Activated naive CD4-positive, alpha-beta T cell treated with anti-CD3 and anti-CD28 coated beads for 36 hours (primary cell): ENCODE data around the gene PDCD7. TPM values are rescaled to one million over a fixed set of nuclear protein-coding genes. Genes with fewer than 3 reads are reported as not detected.
"Not testable (repeated sequence)": the region's sequence is repeated elsewhere in the genome, so short reads cannot be mapped to it uniquely, and the experiment has no call there.

Experiments used
- CTCF ChIA-PET: fragments of 350-600 bp; sonication (Branson Sonifier 250); formaldehyde crosslinking; loops from one replicate; lab custom pipeline; 2021; ENCODE audit warnings: antibody characterized with exemption; lab: Charles Lee
- DNase-seq: peaks from one replicate; pipeline ENCODE4 v3.0.0-alpha.2; 2020
- H3K27ac Mint-ChIP-seq: one replicate; pipeline ENCODE4 v1.8.0; 2021; ENCODE audit warnings: mild to moderate bottlenecking, mixed read lengths
- H3K27me3 Mint-ChIP-seq: one replicate; pipeline ENCODE4 v1.8.0; 2021; ENCODE audit warnings: low read depth, mixed read lengths
- H3K36me3 Mint-ChIP-seq: one replicate; pipeline ENCODE4 v1.8.0; 2021; ENCODE audit warnings: low read depth, mixed read lengths
- H3K4me1 Mint-ChIP-seq: one replicate; pipeline ENCODE4 v1.8.0; 2021; ENCODE audit warnings: low read depth, mixed read lengths
- H3K4me3 Mint-ChIP-seq: one replicate; pipeline ENCODE4 v1.8.0; 2021; ENCODE audit warnings: mild to moderate bottlenecking, moderate library complexity, mixed read lengths
- H3K9me3 Mint-ChIP-seq: one replicate; pipeline ENCODE4 v1.8.0; 2021; ENCODE audit warnings: mixed read lengths
- intact Hi-C: fragments of 100-400 bp; cut with micrococcal nuclease; formaldehyde crosslinking; loops from one replicate; pipeline ENCODE4 v1.15.1; 2023
- total RNA-seq, 2 experiments: library from RNA; stranded (reverse); gene quantifications; one replicate each; pipeline ENCODE4 v1.2.3, GENCODE V29; 2021

Gene PDCD7
- total RNA-seq, 2 experiments from 2014 or later = 28.6 to 31.5 TPM

GRCh38 chr15:65095747-65096104 is 37.9 kb downstream of the PDCD7 start:
- CTCF ChIA-PET = interaction anchor here (2.2 kb wide), 1 partner anchor 42 kb away, joined by 5 read pairs; no protein-coding TSS in a partner anchor
- Mint-ChIP-seq H3K27ac (no peak overlapping the region), H3K4me3 (no peak overlapping the region), H3K36me3 (peaks cover 9% of the 10 kb centered on the region), H3K9me3 (no peaks in the 10 kb centered on the region), H3K27me3 (no peaks in the 10 kb centered on the region), H3K4me1 (no peaks in the 10 kb centered on the region)
- no peak for DNase-seq
- intact Hi-C loops = no loop called here

DNA sequence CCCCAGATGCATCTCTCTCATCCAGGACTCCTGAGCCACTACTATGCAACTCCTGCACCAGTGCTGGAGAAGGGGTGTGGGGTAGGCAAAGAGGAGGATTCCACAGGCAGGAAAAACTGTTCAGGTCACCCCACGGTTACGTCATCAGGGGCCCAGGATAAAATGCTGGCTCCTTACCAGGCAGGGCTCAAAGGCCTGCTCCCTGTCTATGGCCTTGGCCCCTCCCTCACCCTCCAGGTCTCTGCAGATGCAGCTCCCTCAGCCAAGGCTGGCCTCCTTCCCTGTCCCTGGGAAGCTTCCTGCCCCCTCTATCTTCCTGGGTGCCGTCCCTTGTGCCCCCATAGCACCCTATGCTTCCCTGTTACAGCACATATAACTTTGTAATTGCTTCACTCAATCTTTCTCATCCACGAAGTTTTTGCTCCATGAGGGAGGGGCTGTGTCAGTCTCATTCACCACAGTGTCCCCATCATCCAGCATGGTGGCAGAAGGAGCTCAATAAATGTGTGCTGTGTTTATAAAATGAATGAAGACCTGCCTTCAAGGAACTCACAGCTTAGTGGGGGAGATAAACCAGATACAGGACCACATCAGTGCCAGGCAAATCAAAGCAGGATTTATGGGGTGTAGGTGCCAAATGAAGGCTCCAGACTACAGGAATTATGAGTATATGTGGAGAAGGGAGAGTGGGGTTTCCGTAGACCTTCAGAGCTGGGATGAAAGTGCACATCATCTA is 38.4 kb downstream of the PDCD7 start:
- H3K27ac Mint-ChIP-seq = no peak overlapping the region

GRCh38 chr15:65094294-65094995 is 39.2 kb downstream of the PDCD7 start:
- intact Hi-C loops = no loop called here
- Mint-ChIP-seq H3K36me3 (peaks cover 7% of the 10 kb centered on the region), H3K4me1 (no peaks in the 10 kb centered on the region), H3K27me3 (no peaks in the 10 kb centered on the region), H3K4me3 (no peak overlapping the region), H3K27ac (no peak overlapping the region), H3K9me3 (no peaks in the 10 kb centered on the region)
- CTCF ChIA-PET = no interaction called here
- no peak for DNase-seq

More for the DNA sequence above, 38.4 kb downstream of the PDCD7 start:
- no peaks in the 10 kb centered on the region for H3K9me3 Mint-ChIP-seq
- peaks cover 7% of the 10 kb centered on the region for H3K36me3 Mint-ChIP-seq
- no peak for DNase-seq
- no peaks in the 10 kb centered on the region for H3K4me1 Mint-ChIP-seq
- no peaks in the 10 kb centered on the region for H3K27me3 Mint-ChIP-seq
- no peak overlapping the region for H3K4me3 Mint-ChIP-seq
- CTCF ChIA-PET = interaction anchor here (2.2 kb wide), 1 partner anchor 41 kb away, joined by 5 read pairs; no protein-coding TSS in a partner anchor
- intact Hi-C loops = no loop called here

- H3K36me3 Mint-ChIP-seq, H3K4me3 Mint-ChIP-seq, H3K27ac Mint-ChIP-seq, H3K4me1 Mint-ChIP-seq, intact Hi-C loops, CTCF ChIA-PET, H3K27me3 Mint-ChIP-seq, H3K9me3 Mint-ChIP-seq, DNase-seq: not testable (repeated sequence)
Observed at GRCh38 chr15:65093793-65094170, 39.8 kb downstream of the PDCD7 start.

DNA sequence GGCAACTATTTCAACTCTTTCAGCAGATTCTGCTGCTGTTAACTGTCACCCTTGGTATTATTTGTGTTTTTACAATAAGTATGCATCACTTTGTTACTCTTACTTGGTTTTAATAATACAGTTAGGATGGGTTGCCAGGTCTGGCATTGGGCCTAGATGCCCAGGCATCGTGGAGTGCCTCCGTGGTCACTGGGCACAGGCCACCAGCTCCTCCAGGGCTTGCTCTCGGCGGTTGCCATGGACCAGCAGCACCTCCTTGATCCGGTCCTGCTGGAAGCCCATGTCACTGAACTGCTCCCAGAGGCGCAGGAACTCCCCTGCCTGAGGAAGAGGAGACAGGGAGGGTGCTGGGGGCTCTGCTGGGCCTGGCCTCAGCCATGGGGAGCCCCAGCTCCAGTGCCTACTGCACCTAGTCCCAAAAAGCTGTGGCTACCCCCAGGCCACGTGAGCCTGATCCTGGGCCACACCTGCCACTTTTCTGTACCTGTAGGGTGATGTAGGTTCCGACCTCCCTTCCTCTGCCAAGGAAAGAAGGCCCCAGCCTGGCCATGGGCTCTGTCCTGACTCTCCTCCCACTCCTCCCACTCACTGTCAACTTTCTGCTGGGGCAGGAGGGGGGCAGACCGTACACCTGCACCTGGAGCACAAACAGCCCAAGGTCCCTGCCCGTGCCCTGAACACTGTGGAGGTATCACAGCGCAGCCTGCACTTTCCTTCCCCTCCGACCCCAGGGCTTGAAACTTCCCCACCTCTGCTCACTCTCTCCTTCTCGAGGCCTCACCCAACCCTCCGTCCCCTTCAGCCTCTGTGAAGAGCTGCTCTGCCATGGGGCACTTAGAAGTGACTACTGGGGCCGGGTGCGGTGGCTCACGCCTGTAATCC is 40.5 kb downstream of the PDCD7 start:
- intact Hi-C loops = no loop called here
- Mint-ChIP-seq H3K27me3 (no peaks in the 10 kb centered on the region), H3K27ac (no peak overlapping the region), H3K4me1 (no peaks in the 10 kb centered on the region), H3K36me3 (peaks cover 4% of the 10 kb centered on the region), H3K9me3 (no peaks in the 10 kb centered on the region), H3K4me3 (no peak overlapping the region)
- DNase-seq = no peak
- CTCF ChIA-PET = no interaction called here

DNA sequence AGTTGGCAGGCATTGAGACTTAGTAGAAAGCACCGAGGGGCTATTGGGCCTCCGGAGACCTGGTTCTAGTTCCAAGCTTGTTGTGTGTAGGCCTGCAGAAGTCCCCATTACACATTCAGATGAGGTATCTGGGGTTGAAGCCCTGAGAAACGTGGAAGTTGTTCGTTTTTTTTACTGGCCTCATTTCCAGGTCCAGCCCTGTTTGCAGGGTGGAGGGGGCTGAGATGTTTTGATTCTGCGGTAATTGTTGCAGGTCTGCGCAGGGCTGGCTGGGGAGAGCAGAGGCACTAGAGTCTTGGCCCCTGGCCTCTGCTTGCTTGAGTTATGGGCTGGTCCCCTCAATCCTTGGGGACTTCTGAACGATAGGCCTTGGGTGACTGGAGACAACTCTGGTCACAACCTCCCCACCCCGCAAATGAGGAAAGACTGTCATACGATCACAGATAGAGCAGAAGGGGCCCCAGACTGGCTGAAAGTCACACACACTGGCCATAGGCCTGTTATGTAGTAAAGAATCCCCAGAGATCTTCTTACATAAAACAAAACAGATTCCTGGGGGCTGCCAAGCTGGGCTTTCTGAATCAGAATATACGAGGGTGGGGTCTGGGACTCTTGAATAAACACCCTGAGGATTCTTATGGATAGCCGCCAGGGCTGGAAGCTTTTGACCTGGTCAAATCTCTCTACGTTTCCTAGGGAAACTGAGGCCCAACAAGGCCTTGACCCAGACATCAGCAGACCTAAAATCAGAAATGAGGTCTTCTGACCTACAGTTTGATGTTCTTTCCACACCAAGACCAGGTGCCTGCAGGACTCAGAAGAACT is 41.5 kb downstream of the PDCD7 start:
- H3K9me3 Mint-ChIP-seq = no peaks in the 10 kb centered on the region
- no peaks in the 10 kb centered on the region for H3K27me3 Mint-ChIP-seq
- H3K27ac Mint-ChIP-seq = no peak overlapping the region
- no peak overlapping the region for H3K4me3 Mint-ChIP-seq
- peaks cover 2% of the 10 kb centered on the region for H3K36me3 Mint-ChIP-seq
- no peaks in the 10 kb centered on the region for H3K4me1 Mint-ChIP-seq
- no peak for DNase-seq
- CTCF ChIA-PET = no interaction called here
- intact Hi-C loops = no loop called here

DNA sequence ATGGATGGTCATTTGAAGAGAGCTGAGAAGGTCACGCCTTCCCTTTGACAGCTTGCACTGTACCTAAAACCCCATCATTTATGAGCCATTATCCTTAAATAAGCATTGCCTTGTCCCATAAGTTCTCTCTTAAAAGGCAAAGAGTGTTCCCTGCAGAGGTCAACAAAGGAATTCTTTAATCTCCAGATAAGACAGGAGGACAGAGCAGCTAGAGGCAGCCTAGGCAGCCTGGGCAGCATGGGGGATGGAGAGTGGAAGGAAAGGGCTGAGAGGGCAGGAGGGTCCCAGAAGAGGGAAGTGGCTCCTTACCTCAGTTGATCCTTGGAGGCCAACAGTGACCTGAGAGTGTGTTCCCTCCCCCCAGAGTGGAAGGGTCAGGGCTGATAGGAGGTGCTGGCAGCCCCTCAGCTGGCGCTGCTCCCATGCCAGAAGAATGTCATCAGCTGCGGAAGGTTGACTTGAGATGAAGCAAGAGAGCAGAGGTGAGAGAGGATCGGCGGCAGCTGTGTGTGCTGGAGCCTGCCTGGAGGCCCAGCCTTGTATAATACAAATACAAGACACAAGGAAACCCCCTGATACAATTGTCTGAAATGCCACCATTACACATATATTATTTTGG is 44.3 kb downstream of the PDCD7 start:
- intact Hi-C loops = no loop called here
- Mint-ChIP-seq H3K9me3 (no peaks in the 10 kb centered on the region), H3K27me3 (no peaks in the 10 kb centered on the region), H3K36me3 (peaks cover 2% of the 10 kb centered on the region), H3K4me3 (no peak overlapping the region), H3K4me1 (no peaks in the 10 kb centered on the region), H3K27ac (peak overlapping the region; percentile 1)
- DNase-seq = no peak
- CTCF ChIA-PET = interaction anchor here (0.5 kb wide), 1 partner anchor 9 kb away, joined by 3 read pairs; no protein-coding TSS in a partner anchor

DNA sequence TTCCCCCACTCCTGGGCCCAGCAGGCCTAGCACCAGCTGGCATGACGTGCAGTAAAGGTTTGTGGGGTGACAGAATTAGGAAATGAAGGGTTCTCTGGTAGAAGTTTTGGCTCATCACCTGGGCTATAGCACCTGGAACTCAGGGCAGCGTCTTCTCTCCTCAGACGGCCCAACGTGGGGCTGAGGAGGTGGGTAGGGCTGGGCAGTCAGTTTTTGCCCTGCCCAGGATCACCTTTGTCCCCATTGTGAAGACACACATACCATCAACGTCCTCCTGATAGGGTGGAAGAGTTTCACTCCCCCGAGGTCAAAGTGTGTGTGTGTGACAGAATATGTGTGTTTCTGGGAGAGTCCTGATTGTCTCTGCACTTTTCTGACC is 45.0 kb downstream of the PDCD7 start:
- Mint-ChIP-seq H3K27me3 (no peaks in the 10 kb centered on the region), H3K4me1 (no peaks in the 10 kb centered on the region), H3K27ac (peak overlapping the region; percentile 3), H3K9me3 (no peaks in the 10 kb centered on the region), H3K4me3 (no peak overlapping the region), H3K36me3 (peaks cover 2% of the 10 kb centered on the region)
- no peak for DNase-seq
- intact Hi-C loops = no loop called here
- CTCF ChIA-PET = no interaction called here

DNA sequence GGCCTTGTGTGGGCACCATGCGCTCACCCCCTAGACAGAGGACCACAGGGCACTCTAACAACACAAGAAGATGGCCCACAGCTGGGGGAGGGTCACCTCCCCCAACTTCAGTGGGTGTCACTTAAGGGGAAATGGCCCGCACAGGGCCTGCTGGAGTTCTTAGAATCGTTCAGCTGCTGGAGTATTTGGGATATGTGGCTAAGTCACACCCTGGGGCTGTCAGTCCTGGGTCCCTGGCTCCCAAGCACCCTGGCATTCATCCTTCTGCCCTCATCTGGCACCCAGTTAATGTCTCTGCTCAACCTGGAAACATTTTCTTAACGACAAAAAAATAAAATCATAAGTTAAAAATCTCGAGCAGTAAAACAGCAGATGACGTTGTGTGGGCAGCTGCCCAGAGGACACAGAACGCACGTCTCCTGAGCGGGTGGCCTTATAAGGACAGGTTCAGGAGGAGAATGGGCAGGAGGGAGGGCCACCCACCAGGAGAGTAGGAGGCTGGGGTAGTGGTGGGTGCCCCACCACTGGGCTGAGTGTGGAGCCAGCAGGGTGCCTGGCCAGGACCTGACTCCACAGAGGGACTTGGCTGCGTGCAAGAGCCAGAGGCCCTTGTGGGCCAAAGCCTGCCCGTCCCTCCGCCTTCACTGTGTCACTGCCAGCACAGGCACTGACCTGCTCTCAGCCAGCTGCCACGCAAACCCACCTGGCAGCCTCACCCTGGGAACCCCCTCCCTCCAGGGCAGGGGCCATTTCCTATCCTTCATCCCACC is 45.5 kb downstream of the PDCD7 start:
- intact Hi-C loops = no loop called here
- CTCF ChIA-PET = interaction anchor here (0.7 to 2.3 kb wide), 3 partner anchors 10 to 77 kb away, joined by 3 to 8 read pairs (median 4); no protein-coding TSS in a partner anchor

GRCh38 chr15:65087411-65087810 is 46.2 kb downstream of the PDCD7 start:
- Mint-ChIP-seq H3K27me3 (peaks cover 6% of the 10 kb centered on the region), H3K4me3 (no peak overlapping the region), H3K9me3 (no peaks in the 10 kb centered on the region), H3K27ac (no peak overlapping the region), H3K4me1 (peaks cover 6% of the 10 kb centered on the region), H3K36me3 (peaks cover 2% of the 10 kb centered on the region)
- no peak for DNase-seq
- CTCF ChIA-PET = interaction anchor here (0.7 to 2.3 kb wide), 3 partner anchors 9 to 44 kb away, joined by 3 to 8 read pairs (median 4); no protein-coding TSS in a partner anchor
- intact Hi-C loops = no loop called here

More for the DNA sequence above, 45.5 kb downstream of the PDCD7 start:
- Mint-ChIP-seq H3K36me3 (peaks cover 2% of the 10 kb centered on the region), H3K9me3 (no peaks in the 10 kb centered on the region), H3K27ac (no peak overlapping the region), H3K27me3 (peaks cover under 1% of the 10 kb centered on the region), H3K4me1 (no peaks in the 10 kb centered on the region), H3K4me3 (no peak overlapping the region)
- DNase-seq = no peak

DNA sequence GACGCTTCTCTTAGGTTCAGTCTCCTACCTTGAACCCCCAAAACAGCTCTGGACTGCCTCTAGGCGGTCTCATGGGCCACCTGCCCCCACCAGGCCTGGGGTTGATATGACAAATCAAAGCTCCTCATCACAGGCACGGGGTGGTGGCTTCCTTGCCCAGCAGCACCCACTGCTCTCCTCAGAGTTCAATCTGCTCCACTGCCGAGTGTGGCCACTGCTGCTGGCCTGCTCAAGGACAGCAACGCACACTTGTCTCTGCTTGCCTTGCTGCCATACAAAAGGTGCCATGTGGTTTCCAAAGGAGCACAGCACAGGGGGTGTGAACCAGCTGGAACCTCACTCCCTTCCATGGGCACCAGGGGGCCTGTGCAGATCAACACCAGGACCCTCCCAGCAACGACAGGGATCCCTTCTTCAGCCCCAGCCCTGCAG is 46.9 kb downstream of the PDCD7 start:
- peaks cover 9% of the 10 kb centered on the region for H3K27me3 Mint-ChIP-seq
- no peak overlapping the region for H3K4me3 Mint-ChIP-seq
- H3K27ac Mint-ChIP-seq = no peak overlapping the region
- H3K4me1 Mint-ChIP-seq = peaks cover 13% of the 10 kb centered on the region
- CTCF ChIA-PET = interaction anchor here (0.7 to 2.3 kb wide), 4 partner anchors 9 to 44 kb away, joined by 3 to 8 read pairs (median 4); no protein-coding TSS in a partner anchor
- H3K36me3 Mint-ChIP-seq = peaks cover 2% of the 10 kb centered on the region
- no peaks in the 10 kb centered on the region for H3K9me3 Mint-ChIP-seq
- DNase-seq = no peak
- intact Hi-C loops = no loop called here
